GM19467 (cell line): ENCODE data around the gene RGCC.
"Not testable (repeated sequence)": the region's sequence is repeated elsewhere in the genome, so short reads cannot be mapped to it uniquely, and the experiment has no call there.

Experiments
- ATAC-seq: cut with Tn5 transposase; IDR thresholded peaks from one replicate; pipeline ENCODE4 v1.9.1; 2021; ENCODE audit warnings: mild to moderate bottlenecking, moderate library complexity; ENCODE audit not compliant: unreplicated experiment

Gene RGCC

GRCh38 chr13:41488124-41488523, 30.8 kb downstream of the RGCC start:
- ATAC-seq = no peak

DNA sequence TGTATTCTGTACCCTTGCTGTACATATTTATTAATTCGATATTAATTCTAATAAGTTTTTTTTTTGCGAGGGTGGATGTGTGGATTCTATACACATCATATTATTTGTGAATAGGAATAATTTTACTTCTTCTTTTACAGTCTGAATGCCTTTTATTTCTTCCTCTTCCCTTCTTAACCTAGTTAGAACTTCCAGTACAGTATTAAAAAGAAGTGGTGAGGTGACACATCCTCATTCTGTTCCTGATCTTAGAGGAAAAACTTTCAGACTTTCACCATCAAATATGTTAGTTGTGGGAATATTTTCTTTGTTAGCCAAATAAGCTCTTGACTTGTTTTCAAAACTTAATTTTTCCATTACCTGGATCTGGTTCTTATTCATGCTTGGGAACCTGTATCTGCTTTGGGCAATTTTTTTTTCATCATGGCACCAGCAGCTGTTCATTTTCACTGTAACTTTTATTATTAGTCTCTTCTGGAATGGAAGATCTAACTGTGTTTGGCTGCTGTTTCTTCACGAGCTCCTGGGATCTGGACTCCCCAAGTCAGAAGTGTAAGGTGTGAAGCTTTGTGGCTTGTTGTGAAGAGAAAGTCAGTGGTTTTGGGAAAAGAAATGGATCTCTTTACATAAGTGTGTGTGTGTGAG, 33.1 kb downstream of the RGCC start:
- no peak for ATAC-seq

GRCh38 chr13:41491436-41491835, 34.1 kb downstream of the RGCC start:
- no peak for ATAC-seq

- ATAC-seq = peak; percentile 53
These were observed 35.3 kb downstream of the RGCC start for GRCh38 chr13:41492432-41493260.

DNA sequence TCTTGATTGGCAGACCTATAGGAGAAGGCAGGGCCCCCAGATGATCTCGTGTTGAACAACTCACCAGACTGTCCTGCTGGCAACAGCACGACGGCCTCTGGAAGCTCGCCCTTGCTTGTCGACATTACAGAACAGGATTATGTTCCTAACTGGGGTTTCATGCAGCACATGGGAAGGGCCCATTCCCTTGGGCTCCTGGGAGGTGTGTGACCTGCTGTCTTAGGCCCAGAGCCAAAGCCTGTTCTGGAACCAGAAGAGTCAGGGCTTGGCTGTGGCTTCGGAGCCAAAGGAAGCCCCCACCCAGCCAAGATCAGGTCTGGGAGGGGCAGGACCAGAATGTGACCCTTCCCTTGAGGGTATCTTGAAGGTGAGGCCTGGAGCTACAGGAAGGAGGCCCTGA, 36.9 kb downstream of the RGCC start:
- no peak for ATAC-seq

DNA sequence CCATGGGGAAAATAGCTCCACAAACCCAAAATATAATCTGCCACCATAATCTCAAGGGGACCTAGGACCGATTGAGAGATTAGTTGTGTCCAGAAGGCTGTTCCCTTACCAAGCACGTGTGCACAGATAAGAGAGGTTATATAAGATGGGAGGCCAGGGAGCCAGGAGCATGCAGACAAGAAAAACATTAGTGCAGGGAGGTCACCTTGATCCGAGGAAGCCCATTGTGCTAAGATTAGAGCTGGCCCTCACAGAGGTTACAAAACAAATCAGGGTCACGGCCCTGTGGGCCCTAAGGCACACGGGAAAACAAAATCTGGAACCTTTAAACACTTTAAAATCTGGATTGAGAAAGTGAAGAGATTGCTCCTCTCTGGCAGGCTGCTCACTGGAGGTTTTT, 37.7 kb downstream of the RGCC start:
- ATAC-seq = no peak

DNA sequence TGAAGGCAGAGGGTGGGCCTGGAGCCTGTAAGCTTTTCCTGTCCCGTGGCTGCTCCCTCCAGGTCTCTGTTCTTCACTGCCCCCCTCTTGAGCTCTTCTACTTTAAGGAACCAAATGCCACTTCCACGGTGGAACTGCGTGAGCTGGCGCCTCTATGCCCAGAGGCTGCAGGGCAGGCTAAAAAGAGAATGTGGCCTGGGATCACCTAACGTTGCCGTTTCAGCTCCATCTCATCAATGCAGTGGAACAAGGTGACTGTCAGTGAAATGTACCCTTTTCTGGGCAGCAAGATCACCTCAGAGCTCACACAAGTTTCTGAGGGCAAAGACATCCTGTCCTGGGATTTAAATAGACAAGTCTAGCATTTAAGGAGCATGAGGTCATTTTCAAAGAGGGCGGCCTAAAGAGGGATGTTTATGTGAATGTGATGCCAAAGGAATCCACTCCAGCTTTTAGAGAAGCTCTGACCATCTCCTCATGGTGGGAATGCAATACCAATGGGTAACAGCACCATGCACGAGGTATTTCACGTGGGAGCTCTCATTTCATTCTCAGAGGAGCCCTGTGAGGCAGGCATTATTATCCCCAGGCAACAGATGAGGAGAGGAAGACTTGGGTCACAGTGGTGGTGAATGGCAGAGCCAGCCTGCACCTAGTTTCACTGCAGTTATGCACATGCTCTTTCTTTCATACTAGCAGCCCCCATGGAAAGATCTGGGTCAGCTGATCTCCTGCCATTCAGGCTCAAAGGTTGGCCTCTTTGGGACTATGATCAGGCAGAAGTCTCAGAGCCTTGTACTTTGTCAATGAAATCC, 39.3 kb downstream of the RGCC start:
- no peak for ATAC-seq

DNA sequence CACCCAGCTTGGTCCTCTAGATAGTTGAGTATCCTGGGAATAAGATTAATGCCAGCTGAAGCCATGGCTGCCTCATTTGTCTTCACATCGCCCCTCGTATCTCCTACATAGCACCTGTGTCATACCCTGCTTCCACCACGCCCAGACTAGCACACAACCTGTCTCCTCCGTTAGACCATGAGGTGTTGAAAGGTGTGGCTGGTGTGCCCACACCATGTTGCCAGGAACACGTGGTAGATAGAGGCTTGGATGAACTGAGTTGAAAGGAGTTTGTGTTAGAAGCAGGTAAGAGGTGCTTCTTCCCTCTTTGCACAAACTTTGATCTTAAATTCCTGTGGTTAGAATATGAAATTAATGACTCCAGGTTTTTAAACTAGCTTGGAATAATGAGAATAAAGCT, 40.1 kb downstream of the RGCC start:
- ATAC-seq = no peak

DNA sequence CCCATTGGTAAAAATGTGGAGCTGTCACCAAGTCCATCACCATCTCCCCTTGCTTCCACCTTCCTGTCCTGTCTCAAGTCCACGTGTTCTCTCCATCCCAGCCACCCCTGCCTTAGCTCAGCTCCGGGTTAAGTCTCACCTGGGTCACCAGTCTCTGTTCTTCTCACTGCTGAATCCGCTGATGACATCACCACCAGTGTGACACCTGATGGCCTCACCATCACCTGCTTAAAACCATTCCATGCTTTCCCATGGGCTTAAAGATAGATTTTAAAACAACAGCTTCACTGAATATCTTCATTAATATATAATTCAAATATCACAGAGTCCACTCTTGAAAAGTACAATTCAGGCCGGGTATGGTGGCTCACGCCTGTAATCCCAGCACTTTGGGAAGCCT, 42.1 kb downstream of the RGCC start:
- no peak for ATAC-seq

GRCh38 chr13:41500511-41500910, 43.2 kb downstream of the RGCC start:
- peak; percentile 50 for ATAC-seq

- no peak for ATAC-seq
These were observed 43.9 kb downstream of the RGCC start for GRCh38 chr13:41501281-41501680.

- ATAC-seq = no peak
These were observed 44.7 kb downstream of the RGCC start for GRCh38 chr13:41502031-41502430.

GRCh38 chr13:41502673-41503072, 45.3 kb downstream of the RGCC start:
- peak; percentile 84 for ATAC-seq

DNA sequence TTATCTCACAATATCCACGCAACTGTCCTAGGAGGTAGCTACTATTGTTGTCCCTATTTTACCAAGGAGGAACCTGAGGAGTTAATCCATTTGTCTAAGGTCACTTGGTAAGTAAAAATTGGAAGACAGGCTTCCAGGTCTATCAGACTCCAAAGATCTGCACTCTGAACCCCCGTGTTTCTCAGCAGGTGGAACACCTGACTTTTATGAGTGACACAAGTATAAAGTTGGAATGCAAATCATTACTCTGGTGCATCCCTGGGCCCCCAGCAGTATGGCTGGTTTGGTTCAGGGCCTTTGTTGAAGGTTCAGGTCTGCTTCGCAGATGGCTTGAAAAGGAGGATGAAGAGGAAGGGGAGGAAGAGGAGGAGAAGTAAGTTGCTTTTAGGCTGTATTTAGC, 46.0 kb downstream of the RGCC start:
- ATAC-seq = no peak

GRCh38 chr13:41504657-41505056, 47.3 kb downstream of the RGCC start:
- not testable (repeated sequence) for ATAC-seq

GRCh38 chr13:41505209-41505835, 48.0 kb downstream of the RGCC start:
- ATAC-seq = no peak

DNA sequence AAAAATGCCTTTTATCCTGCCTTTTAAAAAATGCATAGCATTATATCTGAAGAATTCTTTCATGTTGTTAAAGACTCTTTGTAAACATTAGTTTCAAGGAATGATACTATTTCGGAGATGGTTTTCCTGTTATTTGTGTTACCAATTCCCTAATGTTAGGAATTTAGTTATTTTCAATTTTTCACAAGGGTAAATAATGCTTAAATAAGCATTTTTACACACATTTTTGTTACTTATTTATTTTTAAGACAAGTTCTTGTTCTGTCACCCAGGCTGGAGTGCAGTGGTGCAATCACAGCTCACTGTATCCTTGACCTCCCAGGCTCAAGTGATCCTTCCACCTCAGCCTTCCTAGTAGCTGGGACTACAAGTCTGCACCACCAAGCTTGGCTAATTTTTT, 49.0 kb downstream of the RGCC start:
- ATAC-seq = no peak

- ATAC-seq = no peak
These were observed 52.6 kb downstream of the RGCC start for GRCh38 chr13:41509971-41510370.

DNA sequence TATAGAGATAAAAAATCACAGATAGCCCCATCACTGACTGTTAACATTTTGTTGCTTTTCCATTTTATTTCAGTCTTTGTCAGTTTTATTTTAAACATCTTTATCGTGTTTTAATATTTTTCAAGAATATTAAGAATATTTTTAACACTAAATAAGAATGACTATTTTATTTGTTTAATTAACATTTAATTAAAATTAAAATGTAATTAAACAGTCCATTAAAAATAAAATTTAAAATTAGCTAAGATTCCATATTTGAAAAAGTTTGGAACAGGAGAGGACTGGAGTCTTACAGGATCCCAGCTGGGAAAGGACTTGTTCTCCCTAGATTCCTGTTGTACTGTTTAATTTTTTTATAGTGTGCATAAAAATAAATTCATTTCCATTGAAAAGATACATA, 54.5 kb downstream of the RGCC start:
- ATAC-seq = no peak

- ATAC-seq = no peak
These were observed 55.1 kb downstream of the RGCC start for GRCh38 chr13:41512441-41512840.

GRCh38 chr13:41513600-41513999, 56.2 kb downstream of the RGCC start:
- ATAC-seq = no peak
